Stomach smooth muscle (tissue), 2 donors: ENCODE data around the gene GSTM1.
"Not testable (repeated sequence)": the region's sequence is repeated elsewhere in the genome, so short reads cannot be mapped to it uniquely, and the experiment has no call there.

Experiments used
- H3K27ac ChIP-seq: one replicate; pipeline ENCODE4 v1.7.0; 2013; ENCODE audit warnings: mild to moderate bottlenecking, low read length, inconsistent platforms
- H3K27me3 ChIP-seq, 2 donors: one replicate each; pipeline ENCODE4 v1.7.0; 2013; ENCODE audit warnings: low read length in 2 of 2; ENCODE audit not compliant: insufficient read depth in 2 of 2, control insufficient read depth in 1 of 2
- H3K36me3 ChIP-seq, 2 donors: one replicate each; pipeline ENCODE4 v1.7.0; 2013; ENCODE audit warnings: low read length in 2 of 2; ENCODE audit not compliant: control insufficient read depth in 2 of 2, insufficient read depth in 2 of 2
- H3K4me1 ChIP-seq: one replicate; pipeline ENCODE4 v1.7.0; 2013; ENCODE audit warnings: low read length; ENCODE audit not compliant: control insufficient read depth, insufficient read depth
- H3K4me3 ChIP-seq, 2 donors: one replicate each; pipeline ENCODE4 v1.7.0; 2013; ENCODE audit warnings: low read length in 2 of 2
- H3K9ac ChIP-seq, 2 donors: one replicate each; pipeline ENCODE4 v1.7.0; 2013; ENCODE audit warnings: low read length in 2 of 2, mild to moderate bottlenecking in 1 of 2
- H3K9me3 ChIP-seq, 2 donors: one replicate each; pipeline ENCODE4 v1.7.0; 2013; ENCODE audit warnings: low read length in 2 of 2; ENCODE audit not compliant: control insufficient read depth in 2 of 2
- donor health status: healthy.
- donor health status: Pancreatic carcinoma.

The GSTM1 gene

GRCh38 chr1:109702940-109703339 lies 15.3 kb downstream of the GSTM1 start:
- not testable (repeated sequence) for H3K27ac ChIP-seq, H3K27me3 ChIP-seq, H3K9me3 ChIP-seq, H3K4me3 ChIP-seq, H3K4me1 ChIP-seq, H3K9ac ChIP-seq, H3K36me3 ChIP-seq

- Histone ChIP-seq H3K4me1 (no peaks in the 10 kb centered on the region), H3K36me3 (no peaks in the 10 kb centered on the region), H3K4me3 (no peak overlapping the region), H3K27ac (no peak overlapping the region), H3K9me3 (no peaks in the 10 kb centered on the region), H3K27me3 (no peaks in the 10 kb centered on the region), H3K9ac (no peak overlapping the region)
Measured at GRCh38 chr1:109704173-109704572, 16.6 kb downstream of the GSTM1 start.

GRCh38 chr1:109705411-109705810 lies 17.8 kb downstream of the GSTM1 start:
- Histone ChIP-seq H3K36me3 (no peaks in the 10 kb centered on the region), H3K9me3 (no peaks in the 10 kb centered on the region), H3K27me3 (no peaks in the 10 kb centered on the region), H3K4me1 (no peaks in the 10 kb centered on the region), H3K4me3 (no peak overlapping the region), H3K9ac (no peak overlapping the region), H3K27ac (no peak overlapping the region)

GRCh38 chr1:109708949-109709348 lies 21.3 kb downstream of the GSTM1 start:
- not testable (repeated sequence) for H3K9ac ChIP-seq, H3K9me3 ChIP-seq, H3K4me3 ChIP-seq, H3K4me1 ChIP-seq, H3K27ac ChIP-seq, H3K36me3 ChIP-seq, H3K27me3 ChIP-seq

GRCh38 chr1:109709822-109710221 lies 22.2 kb downstream of the GSTM1 start:
- H3K9ac ChIP-seq, H3K4me1 ChIP-seq, H3K36me3 ChIP-seq, H3K9me3 ChIP-seq, H3K27ac ChIP-seq, H3K27me3 ChIP-seq, H3K4me3 ChIP-seq: not testable (repeated sequence)

GRCh38 chr1:109711593-109712320 lies 24.1 kb downstream of the GSTM1 start, which contains the start of gene GSTM5:
GSTM5 (plus strand) TSS chr1:109712251; CDS start chr1:109712313, 62 bp downstream.
- Histone ChIP-seq H3K4me3 (peak within 1 kb of the TSS in 1 of 2 donors; percentile 69), H3K9ac (peak within 1 kb of the TSS in 1 of 2 donors; percentile 15)
- H3K4me1 ChIP-seq, H3K9me3 ChIP-seq, H3K27ac ChIP-seq, H3K36me3 ChIP-seq, H3K27me3 ChIP-seq: not testable (repeated sequence)

GRCh38 chr1:109712321-109712864 lies 24.8 kb downstream of the GSTM1 start:
- Histone ChIP-seq H3K4me3 (peak overlapping the region in 1 of 2 donors; percentile 69), H3K9ac (peak overlapping the region in 1 of 2 donors; percentile 15), H3K27ac (no peak overlapping the region), H3K27me3 (no peaks in the 10 kb centered on the region), H3K4me1 (peaks cover 5% of the 10 kb centered on the region), H3K36me3 (no peaks in the 10 kb centered on the region), H3K9me3 (no peaks in the 10 kb centered on the region)

GRCh38 chr1:109713636-109714035 lies 26.0 kb downstream of the GSTM1 start:
- H3K9me3 ChIP-seq = no peaks in the 10 kb centered on the region
- no peak overlapping the region for H3K4me3 ChIP-seq
- no peaks in the 10 kb centered on the region for H3K27me3 ChIP-seq
- no peaks in the 10 kb centered on the region for H3K36me3 ChIP-seq
- no peak overlapping the region for H3K27ac ChIP-seq
- H3K9ac ChIP-seq = no peak overlapping the region
- H3K4me1 ChIP-seq = peaks cover 5% of the 10 kb centered on the region

- H3K9me3 ChIP-seq = no peaks in the 10 kb centered on the region
- H3K36me3 ChIP-seq = no peaks in the 10 kb centered on the region
- peak overlapping the region in 1 of 2 donors; percentile 3 for H3K4me3 ChIP-seq
- no peak overlapping the region for H3K9ac ChIP-seq
- H3K27me3 ChIP-seq = no peaks in the 10 kb centered on the region
- no peak overlapping the region for H3K27ac ChIP-seq
- H3K4me1 ChIP-seq = peaks cover 5% of the 10 kb centered on the region
Measured at GRCh38 chr1:109714661-109715372, 27.2 kb downstream of the GSTM1 start.

GRCh38 chr1:109716121-109716520 lies 28.5 kb downstream of the GSTM1 start:
- Histone ChIP-seq H3K27ac (no peak overlapping the region), H3K4me1 (peaks cover 5% of the 10 kb centered on the region), H3K4me3 (no peak overlapping the region), H3K36me3 (no peaks in the 10 kb centered on the region), H3K9me3 (no peaks in the 10 kb centered on the region), H3K27me3 (no peaks in the 10 kb centered on the region), H3K9ac (no peak overlapping the region)
